Measurements from ENCODE around the gene CRISP2. TPM values are rescaled to one million over a fixed set of nuclear protein-coding genes. Genes with fewer than 3 reads are reported as not detected.

CRISP2 gene
- total and polyA plus RNA-seq, 2 experiments from 2014 or later: 0.63 to 1.2 TPM

DNA sequence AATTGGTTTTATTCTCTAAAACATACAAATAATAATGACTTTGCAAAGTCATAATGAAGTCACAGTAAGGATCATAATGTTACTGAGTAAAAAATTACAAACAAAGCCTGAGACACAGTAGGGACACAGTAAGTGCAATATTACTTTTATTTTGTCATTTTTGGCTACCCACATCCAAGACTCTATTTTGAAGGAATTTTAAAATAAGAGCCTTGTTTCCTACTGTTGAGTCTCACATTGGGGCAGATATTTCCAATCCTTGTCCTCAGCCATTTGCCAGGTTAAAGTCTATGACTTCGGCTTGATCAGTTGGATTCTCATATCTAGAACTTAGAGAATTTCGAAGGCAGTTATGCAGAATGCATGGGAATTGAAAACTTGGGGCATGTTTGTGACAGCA lies 65.9 kb downstream of the CRISP2 start (continued):
- TF ChIP-seq ZNF462 (CRISPR knock-in tag; IDR thresholded peaks at IDR 0.05): no peak
- no peak for TF ChIP-seq EZH2 (IDR thresholded peaks at IDR 0.05; ENCODE audit: low read depth, unreplicated experiment)
- no peak for TF ChIP-seq STAT1 (IDR thresholded peaks at IDR 0.05; ENCODE audit: unreplicated experiment)
- no peak for TF ChIP-seq ZNF331 (CRISPR knock-in tag; IDR thresholded peaks at IDR 0.05; ENCODE audit: low read depth)

GRCh38 chr6:49646942-49647341 lies 66.4 kb downstream of the CRISP2 start:
- Mint-ChIP-seq H3K4me1 (no peaks in the 10 kb centered on the region), H3K4me3 (no peak overlapping the region), H3K36me3 (ENCODE audit: low read depth) (no peaks in the 10 kb centered on the region), H3K9me3 (no peaks in the 10 kb centered on the region), H3K27ac (no peak overlapping the region), H3K27me3 (ENCODE audit: insufficient read depth, low read depth, poor library complexity) (no peaks in the 10 kb centered on the region)
- H3K36me3 ChIP-seq (ENCODE audit: insufficient read depth): no peaks in the 10 kb centered on the region
- no peak overlapping the region for H3K4me2 ChIP-seq
- no peak overlapping the region for H3K4me3 ChIP-seq
- H3K4me1 ChIP-seq (ENCODE audit: insufficient read depth): no peaks in the 10 kb centered on the region
- H4K20me1 ChIP-seq (replicated peaks; ENCODE audit: insufficient read depth): no peaks in the 10 kb centered on the region
- no peaks in the 10 kb centered on the region for H3K27me3 ChIP-seq (ENCODE audit: insufficient read depth)
- H3F3A ChIP-seq (replicated peaks; ENCODE audit: low read depth): no peaks in the 10 kb centered on the region
- no peak for ATAC-seq
- no peaks in the 10 kb centered on the region for H3K9me2 ChIP-seq (ENCODE audit: insufficient read depth)
- H2AFZ ChIP-seq: no peak overlapping the region
- H3K27ac ChIP-seq (ENCODE audit: low read depth): no peak overlapping the region
- DNase-seq (ENCODE audit: low spot score): no peak
- H3K79me2 ChIP-seq (replicated peaks; ENCODE audit: insufficient read depth): no peaks in the 10 kb centered on the region
- TF ChIP-seq, protein P1, sequence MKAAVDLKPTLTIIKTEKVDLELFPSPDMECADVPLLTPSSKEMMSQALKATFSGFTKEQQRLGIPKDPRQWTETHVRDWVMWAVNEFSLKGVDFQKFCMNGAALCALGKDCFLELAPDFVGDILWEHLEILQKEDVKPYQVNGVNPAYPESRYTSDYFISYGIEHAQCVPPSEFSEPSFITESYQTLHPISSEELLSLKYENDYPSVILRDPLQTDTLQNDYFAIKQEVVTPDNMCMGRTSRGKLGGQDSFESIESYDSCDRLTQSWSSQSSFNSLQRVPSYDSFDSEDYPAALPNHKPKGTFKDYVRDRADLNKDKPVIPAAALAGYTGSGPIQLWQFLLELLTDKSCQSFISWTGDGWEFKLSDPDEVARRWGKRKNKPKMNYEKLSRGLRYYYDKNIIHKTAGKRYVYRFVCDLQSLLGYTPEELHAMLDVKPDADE (IDR thresholded peaks at IDR 0.05): no peak
- TF ChIP-seq EZH2phosphoT487 (IDR thresholded peaks at IDR 0.05; ENCODE audit: unreplicated experiment): no peak
- no peak for TF ChIP-seq ZNF462 (CRISPR knock-in tag; IDR thresholded peaks at IDR 0.05)
- no peak for TF ChIP-seq JUNB (IDR thresholded peaks at IDR 0.05; ENCODE audit: unreplicated experiment)
- no peak for TF ChIP-seq EZH2 (IDR thresholded peaks at IDR 0.05; ENCODE audit: low read depth, unreplicated experiment)
- no peak for TF ChIP-seq POLR2AphosphoS5 (IDR thresholded peaks at IDR 0.05; ENCODE audit: low read depth)
- no peak for TF ChIP-seq ZNF331 (CRISPR knock-in tag; IDR thresholded peaks at IDR 0.05; ENCODE audit: low read depth)
